Hepatocyte (in vitro differentiated cells): Measurements from ENCODE around the gene UBASH3A. TPM values are rescaled to one million over a fixed set of nuclear protein-coding genes. Genes with fewer than 3 reads are reported as not detected.

ENCODE experiments used
- DNase-seq: peaks from one replicate; pipeline ENCODE4 v3.0.0-alpha.2; 2016; ENCODE audit warnings: low spot score
- H2AFZ ChIP-seq: fragments of 200-600 bp; sonication (generic); 2 replicates; pipeline ENCODE4 v1.6.0; 2016; ENCODE audit warnings: antibody characterized with exemption, mild to moderate bottlenecking
- H3K27ac ChIP-seq: fragments of 200-600 bp; sonication (generic); 2 replicates; pipeline ENCODE4 v1.5.1; 2016; ENCODE audit warnings: mild to moderate bottlenecking
- H3K27me3 ChIP-seq: fragments of 200-600 bp; sonication (generic); 2 replicates; pipeline ENCODE4 v1.6.1; 2016
- H3K36me3 ChIP-seq: fragments of 200-600 bp; sonication (generic); replicated peaks from 2 replicates; pipeline ENCODE4 v1.5.1; 2016; ENCODE audit warnings: low read depth; ENCODE audit not compliant: insufficient read depth
- H3K4me1 ChIP-seq: fragments of 200-600 bp; sonication (generic); 2 replicates; pipeline ENCODE4 v1.5.1; 2016; ENCODE audit warnings: mild to moderate bottlenecking, moderate library complexity; ENCODE audit not compliant: insufficient read depth
- H3K4me2 ChIP-seq: fragments of 200-600 bp; sonication (generic); 2 replicates; pipeline ENCODE4 v1.6.0; 2016
- H3K4me3 ChIP-seq: fragments of 200-600 bp; sonication (generic); 2 replicates; pipeline ENCODE4 v1.5.1; 2016; ENCODE audit warnings: mild to moderate bottlenecking
- H3K79me2 ChIP-seq: fragments of 200-600 bp; sonication (generic); 2 replicates; pipeline ENCODE4 v1.6.0; 2017; ENCODE audit warnings: mild to moderate bottlenecking
- H3K9me2 ChIP-seq: fragments of 200-600 bp; sonication (generic); replicated peaks from 2 replicates; pipeline ENCODE4 v1.6.0; 2017; ENCODE audit warnings: mild to moderate bottlenecking; ENCODE audit not compliant: insufficient read depth
- H3K9me3 ChIP-seq: fragments of 200-600 bp; sonication (generic); 2 replicates; pipeline ENCODE4 v1.5.1; 2016; ENCODE audit warnings: low read depth, mild to moderate bottlenecking
- H4K20me1 ChIP-seq: fragments of 200-600 bp; sonication (generic); 2 replicates; pipeline ENCODE4 v1.6.0; 2016; ENCODE audit warnings: mild to moderate bottlenecking; ENCODE audit not compliant: insufficient read depth, poor library complexity, severe bottlenecking
- EZH2 ChIP-seq: fragments of 200-600 bp; sonication (generic); IDR thresholded peaks from 2 replicates; pipeline ENCODE4 v1.6.1; 2016; ENCODE audit warnings: antibody characterized with exemption, mild to moderate bottlenecking, borderline replicate concordance
- EZH2phosphoT487 ChIP-seq: fragments of 200-600 bp; sonication (generic); IDR thresholded peaks from one replicate; pipeline ENCODE4 v1.6.1; 2018; ENCODE audit warnings: antibody characterized with exemption, mild to moderate bottlenecking, low read depth, moderate library complexity; ENCODE audit not compliant: unreplicated experiment, severe bottlenecking
- WGBS: methylation state at CpG from one replicate; pipeline ENCODE4 v1.1.6; 2016; ENCODE audit warnings: low lambda C conversion rate; ENCODE audit errors: missing lambda C conversion rate; 5-methylcytosine and 5-hydroxymethylcytosine counted together
- polyA plus RNA-seq: library from polyadenylated mRNA; unstranded; fragments of >200 nt; fragmentation: Nextera tagmentation; extraction: Ambion mirVana; gene quantifications from 2 replicates; pipeline ENCODE4 v1.2.1, GENCODE V29; 2016
- total RNA-seq: library from RNA; depleted of rRNA; stranded (reverse); fragments of >200 nt; gene quantifications from 2 replicates; pipeline ENCODE4 v1.2.3, GENCODE V29; 2014
- TF ChIP-seq, protein P1 (sequence below): fragments of 200-600 bp; sonication (generic); IDR thresholded peaks from 2 replicates; pipeline ENCODE4 v1.5.1; 2016; ENCODE audit warnings: antibody characterized with exemption, mild to moderate bottlenecking; ENCODE audit not compliant: poor library complexity

UBASH3A gene
- total and polyA plus RNA-seq, 2 experiments from 2014 or later = not detected

GRCh38 chr21:42439284-42440186, 35.8 kb downstream of the UBASH3A start:
- Histone ChIP-seq H4K20me1 (no peaks in the 10 kb centered on the region), H3K79me2 (no peaks in the 10 kb centered on the region), H2AFZ (no peak overlapping the region), H3K27me3 (no peaks in the 10 kb centered on the region), H3K27ac (no peak overlapping the region), H3K4me2 (no peak overlapping the region), H3K4me3 (no peak overlapping the region), H3K9me2 (no peaks in the 10 kb centered on the region), H3K36me3 (no peaks in the 10 kb centered on the region), H3K9me3 (no peaks in the 10 kb centered on the region), H3K4me1 (no peaks in the 10 kb centered on the region)
- no peak for DNase-seq
- no peak for TF ChIP-seq EZH2
- TF ChIP-seq, protein P1, sequence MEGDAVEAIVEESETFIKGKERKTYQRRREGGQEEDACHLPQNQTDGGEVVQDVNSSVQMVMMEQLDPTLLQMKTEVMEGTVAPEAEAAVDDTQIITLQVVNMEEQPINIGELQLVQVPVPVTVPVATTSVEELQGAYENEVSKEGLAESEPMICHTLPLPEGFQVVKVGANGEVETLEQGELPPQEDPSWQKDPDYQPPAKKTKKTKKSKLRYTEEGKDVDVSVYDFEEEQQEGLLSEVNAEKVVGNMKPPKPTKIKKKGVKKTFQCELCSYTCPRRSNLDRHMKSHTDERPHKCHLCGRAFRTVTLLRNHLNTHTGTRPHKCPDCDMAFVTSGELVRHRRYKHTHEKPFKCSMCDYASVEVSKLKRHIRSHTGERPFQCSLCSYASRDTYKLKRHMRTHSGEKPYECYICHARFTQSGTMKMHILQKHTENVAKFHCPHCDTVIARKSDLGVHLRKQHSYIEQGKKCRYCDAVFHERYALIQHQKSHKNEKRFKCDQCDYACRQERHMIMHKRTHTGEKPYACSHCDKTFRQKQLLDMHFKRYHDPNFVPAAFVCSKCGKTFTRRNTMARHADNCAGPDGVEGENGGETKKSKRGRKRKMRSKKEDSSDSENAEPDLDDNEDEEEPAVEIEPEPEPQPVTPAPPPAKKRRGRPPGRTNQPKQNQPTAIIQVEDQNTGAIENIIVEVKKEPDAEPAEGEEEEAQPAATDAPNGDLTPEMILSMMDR = no peak
- no peak for TF ChIP-seq EZH2phosphoT487
- 87% methylated on average over 17 of the region's 17 CpGs for WGBS

- Histone ChIP-seq H2AFZ (no peak overlapping the region), H3K27me3 (no peaks in the 10 kb centered on the region), H3K27ac (no peak overlapping the region), H3K4me1 (no peaks in the 10 kb centered on the region), H3K9me3 (no peaks in the 10 kb centered on the region), H3K9me2 (no peaks in the 10 kb centered on the region), H3K79me2 (no peaks in the 10 kb centered on the region), H4K20me1 (no peaks in the 10 kb centered on the region), H3K4me2 (no peak overlapping the region), H3K36me3 (no peaks in the 10 kb centered on the region), H3K4me3 (no peak overlapping the region)
- no peak for DNase-seq
- 85% methylated on average over 12 of the region's 12 CpGs for WGBS
- TF ChIP-seq EZH2phosphoT487 (no peak), EZH2 (no peak)
- TF ChIP-seq, protein P1 = no peak
These were observed 36.6 kb downstream of the UBASH3A start for GRCh38 chr21:42440187-42440792.

GRCh38 chr21:42441963-42442362, 38.3 kb downstream of the UBASH3A start:
- Histone ChIP-seq H3K36me3 (no peaks in the 10 kb centered on the region), H3K27ac (no peak overlapping the region), H3K79me2 (no peaks in the 10 kb centered on the region), H3K27me3 (no peaks in the 10 kb centered on the region), H4K20me1 (no peaks in the 10 kb centered on the region), H3K4me1 (no peaks in the 10 kb centered on the region), H2AFZ (no peak overlapping the region), H3K9me2 (no peaks in the 10 kb centered on the region), H3K4me3 (no peak overlapping the region), H3K9me3 (no peaks in the 10 kb centered on the region), H3K4me2 (no peak overlapping the region)
- no peak for DNase-seq
- TF ChIP-seq, protein P1 = no peak
- TF ChIP-seq EZH2phosphoT487 (no peak), EZH2 (no peak)
- 88% methylated on average over 6 of the region's 6 CpGs for WGBS
